Prostate gland (tissue), 2 donors: ENCODE data around the gene MRPL27. TPM values are rescaled to one million over a fixed set of nuclear protein-coding genes. Genes with fewer than 3 reads are reported as not detected.

ENCODE experiments used
- DNase-seq: peaks from one replicate; pipeline ENCODE4 v3.0.0-alpha.2; 2019; ENCODE audit warnings: low spot score
- H3K27ac ChIP-seq, 2 donors: fragments of 200-600 bp; sonication (generic); 2 replicates each; pipeline ENCODE4 v1.5.1; 2017 to 2019
- H3K27me3 ChIP-seq: fragments of 200-600 bp; sonication (generic); replicated peaks from 2 replicates; pipeline ENCODE4 v1.5.1; 2019; ENCODE audit not compliant: insufficient read depth
- H3K36me3 ChIP-seq, 2 donors: fragments of 200-600 bp; sonication (generic); 1 replicate in 1 of 2; 2 replicates in 1 of 2; pipeline versions ENCODE4 v1.5.1 to v1.8.1; 2017 to 2019
- H3K4me1 ChIP-seq: fragments of 200-600 bp; sonication (generic); replicated peaks from 2 replicates; pipeline ENCODE4 v1.5.1; 2019
- H3K4me3 ChIP-seq, 2 donors: fragments of 200-600 bp; sonication (generic); 2 replicates each; pipeline ENCODE4 v1.5.1; 2017 to 2019
- H3K9me3 ChIP-seq: fragments of 200-600 bp; sonication (generic); 2 replicates; pipeline ENCODE4 v1.5.1; 2017
- POLR2A ChIP-seq: fragments of 450-650 bp; IDR thresholded peaks from one replicate; pipeline ENCODE4 v1.6.1; 2016; ENCODE audit warnings: antibody characterized with exemption, mild to moderate bottlenecking
- POLR2AphosphoS5 ChIP-seq: sonication (generic); formaldehyde crosslinking; IDR thresholded peaks from one replicate; pipeline ENCODE4 v1.6.1; 2017; ENCODE audit warnings: antibody characterized with exemption
- WGBS: methylation state at CpG from one replicate; pipeline ENCODE4 v1.1.5; 2018; 5-methylcytosine and 5-hydroxymethylcytosine counted together
- intact Hi-C: fragments of 100-400 bp; cut with DNase I; formaldehyde crosslinking; loops from one replicate; pipeline ENCODE4 v1.14.2; 2022
- total RNA-seq, 2 donors: library from RNA; depleted of rRNA; stranded (reverse); fragments of >200 nt; gene quantifications; one replicate each; pipeline ENCODE4 v1.1.0, GENCODE V29; 2016
- TF ChIP-seq, protein P1 (sequence below), 4 experiments: fragments of 200-600 bp in 2 of 4; fragments of 450-650 bp in 2 of 4; sonication (generic) in 2 of 4; IDR thresholded peaks; 1 replicate in 3 of 4; 2 replicates in 1 of 4; pipeline ENCODE4 v1.5.1; 2016 to 2019; ENCODE audit warnings: antibody characterized with exemption in 4 of 4, mild to moderate bottlenecking in 2 of 4, moderate library complexity in 2 of 4

MRPL27 gene
- total RNA-seq, 2 donors from 2014 or later: 63.3 to 69.6 TPM

GRCh38 chr17:50393700-50394099, 20.7 kb upstream of the MRPL27 start:
- intact Hi-C loops: no loop called here
- DNase-seq: no peak
- H3K9me3 ChIP-seq: no peaks in the 10 kb centered on the region
- TF ChIP-seq POLR2A (no peak), POLR2AphosphoS5 (no peak)
- TF ChIP-seq, protein P1, sequence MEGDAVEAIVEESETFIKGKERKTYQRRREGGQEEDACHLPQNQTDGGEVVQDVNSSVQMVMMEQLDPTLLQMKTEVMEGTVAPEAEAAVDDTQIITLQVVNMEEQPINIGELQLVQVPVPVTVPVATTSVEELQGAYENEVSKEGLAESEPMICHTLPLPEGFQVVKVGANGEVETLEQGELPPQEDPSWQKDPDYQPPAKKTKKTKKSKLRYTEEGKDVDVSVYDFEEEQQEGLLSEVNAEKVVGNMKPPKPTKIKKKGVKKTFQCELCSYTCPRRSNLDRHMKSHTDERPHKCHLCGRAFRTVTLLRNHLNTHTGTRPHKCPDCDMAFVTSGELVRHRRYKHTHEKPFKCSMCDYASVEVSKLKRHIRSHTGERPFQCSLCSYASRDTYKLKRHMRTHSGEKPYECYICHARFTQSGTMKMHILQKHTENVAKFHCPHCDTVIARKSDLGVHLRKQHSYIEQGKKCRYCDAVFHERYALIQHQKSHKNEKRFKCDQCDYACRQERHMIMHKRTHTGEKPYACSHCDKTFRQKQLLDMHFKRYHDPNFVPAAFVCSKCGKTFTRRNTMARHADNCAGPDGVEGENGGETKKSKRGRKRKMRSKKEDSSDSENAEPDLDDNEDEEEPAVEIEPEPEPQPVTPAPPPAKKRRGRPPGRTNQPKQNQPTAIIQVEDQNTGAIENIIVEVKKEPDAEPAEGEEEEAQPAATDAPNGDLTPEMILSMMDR (IDR thresholded peaks at IDR 0.05): no peak
- H3K36me3 ChIP-seq: peaks cover 7 to 28% of the 10 kb centered on the region in 2 donors
- 92% methylated on average over 5 of the region's 5 CpGs for WGBS
- no peaks in the 10 kb centered on the region for H3K27me3 ChIP-seq
- H3K27ac ChIP-seq: no peak overlapping the region
- no peak overlapping the region for H3K4me3 ChIP-seq
- H3K4me1 ChIP-seq: peaks cover 12% of the 10 kb centered on the region

DNA sequence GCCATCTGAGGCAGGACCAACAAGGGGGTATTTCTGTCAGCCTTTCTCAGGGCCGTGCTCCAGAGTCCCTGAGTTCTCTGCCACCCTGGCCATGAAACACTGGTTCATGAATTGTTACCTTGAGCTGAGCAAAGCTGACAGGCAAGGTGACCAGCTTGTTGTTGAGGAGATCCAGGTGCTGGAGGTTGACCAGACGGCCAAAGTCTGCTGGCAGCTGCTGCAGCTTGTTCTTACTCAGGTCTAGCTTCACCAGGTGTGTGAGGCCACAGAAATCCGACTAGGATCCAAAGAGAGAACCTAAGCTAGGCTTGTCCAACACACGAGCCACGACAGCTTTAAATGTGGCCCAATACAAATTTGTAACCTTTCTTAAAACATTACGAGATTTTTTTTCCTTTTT, 19.6 kb upstream of the MRPL27 start:
- Histone ChIP-seq H3K9me3 (no peaks in the 10 kb centered on the region), H3K27me3 (no peaks in the 10 kb centered on the region), H3K27ac (no peak overlapping the region), H3K36me3 (peaks cover 7 to 33% of the 10 kb centered on the region in 2 donors), H3K4me1 (peaks cover 12% of the 10 kb centered on the region), H3K4me3 (no peak overlapping the region)
- intact Hi-C loops: no loop called here
- 82% methylated on average over 6 of the region's 6 CpGs for WGBS
- TF ChIP-seq, protein P1 (IDR thresholded peaks at IDR 0.05): no peak
- TF ChIP-seq POLR2AphosphoS5 (no peak), POLR2A (no peak)
- no peak for DNase-seq

DNA sequence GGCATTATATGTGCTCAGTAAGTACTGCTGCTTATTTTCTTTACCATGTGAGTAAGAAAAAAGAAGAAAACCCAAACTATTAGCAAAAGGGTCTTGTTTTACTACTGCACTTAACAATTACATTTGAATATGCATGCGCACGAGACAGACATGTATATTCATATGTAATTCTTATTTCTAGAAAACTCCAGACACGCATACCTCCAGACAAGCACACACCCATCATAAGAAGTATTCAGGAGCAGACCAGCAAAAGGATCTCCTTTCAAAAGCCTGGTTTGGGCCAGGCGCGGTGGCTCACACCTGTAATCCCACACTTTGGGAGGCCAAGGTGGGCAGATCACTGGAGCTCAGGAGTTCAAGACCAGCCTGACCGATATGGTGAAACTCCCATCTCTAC, 16.6 kb upstream of the MRPL27 start:
- Histone ChIP-seq H3K4me1 (no peaks in the 10 kb centered on the region), H3K27ac (no peak overlapping the region), H3K36me3 (peaks cover 7 to 33% of the 10 kb centered on the region in 2 donors), H3K9me3 (no peaks in the 10 kb centered on the region), H3K4me3 (no peak overlapping the region), H3K27me3 (no peaks in the 10 kb centered on the region)
- TF ChIP-seq POLR2A (no peak), POLR2AphosphoS5 (no peak)
- TF ChIP-seq, protein P1 (IDR thresholded peaks at IDR 0.05): no peak
- DNase-seq: no peak
- intact Hi-C loops: no loop called here
- 97% methylated on average over 6 of the region's 6 CpGs for WGBS

DNA sequence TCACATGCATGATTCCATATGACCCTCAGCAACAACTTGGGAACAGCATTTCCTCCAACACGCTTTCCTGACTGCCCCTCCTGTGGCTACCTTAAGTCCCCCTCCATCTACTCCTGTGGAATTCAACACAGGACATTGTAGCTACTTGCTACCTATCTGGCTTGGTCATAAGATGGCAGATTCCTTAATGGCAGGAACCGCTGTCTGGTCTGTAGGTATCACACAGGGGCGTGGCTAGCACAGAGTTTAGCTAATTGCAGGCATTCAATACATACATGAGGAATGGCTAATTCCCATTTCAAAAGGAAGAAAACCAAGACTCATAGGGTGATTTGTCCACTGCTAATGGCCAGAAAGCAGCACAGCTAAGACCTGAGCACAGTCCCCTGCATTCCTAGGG, 15.7 kb upstream of the MRPL27 start:
- no peak for DNase-seq

DNA sequence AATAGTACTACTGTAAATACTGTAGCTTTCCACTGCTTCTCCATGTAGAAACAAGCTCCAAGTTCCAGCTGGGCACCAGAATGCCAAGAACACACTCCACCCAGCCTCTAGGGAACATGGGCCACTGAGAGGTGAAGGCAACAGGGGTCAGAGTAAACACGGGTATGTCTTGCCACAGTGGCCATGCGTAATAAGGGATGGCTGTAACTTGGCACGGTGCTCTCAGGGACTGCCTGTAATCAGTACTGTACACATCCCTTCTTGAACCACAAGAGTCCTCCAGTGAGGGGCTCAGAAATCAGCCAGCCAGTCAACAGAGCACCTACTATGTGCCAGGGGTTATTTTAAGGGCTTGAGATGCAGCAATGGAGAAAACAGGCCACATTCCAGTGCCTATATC, 13.5 kb upstream of the MRPL27 start:
- H3K4me3 ChIP-seq: no peak overlapping the region
- H3K27ac ChIP-seq: no peak overlapping the region
- TF ChIP-seq POLR2AphosphoS5: no peak
- TF ChIP-seq, protein P1 (IDR thresholded peaks at IDR 0.05): no peak
- TF ChIP-seq POLR2A: no peak
- no peaks in the 10 kb centered on the region for H3K27me3 ChIP-seq
- H3K4me1 ChIP-seq: no peaks in the 10 kb centered on the region
- WGBS: 81% methylated on average over 3 of the region's 3 CpGs
- DNase-seq: no peak
- intact Hi-C loops: no loop called here
- H3K9me3 ChIP-seq: no peaks in the 10 kb centered on the region
- peaks cover 0 to 16% of the 10 kb centered on the region in 2 donors for H3K36me3 ChIP-seq

More for the DNA sequence above, 15.7 kb upstream of the MRPL27 start:
- H3K9me3 ChIP-seq: no peaks in the 10 kb centered on the region
- 89% methylated on average over 3 of the region's 3 CpGs for WGBS
- H3K4me1 ChIP-seq: no peaks in the 10 kb centered on the region
- no peak overlapping the region for H3K4me3 ChIP-seq
- intact Hi-C loops: no loop called here
- H3K27ac ChIP-seq: no peak overlapping the region
- TF ChIP-seq POLR2AphosphoS5 (no peak), POLR2A (no peak)
- TF ChIP-seq, protein P1 (IDR thresholded peaks at IDR 0.05): no peak
- peaks cover 7 to 30% of the 10 kb centered on the region in 2 donors for H3K36me3 ChIP-seq
- H3K27me3 ChIP-seq: no peaks in the 10 kb centered on the region
